Stimulated activated CD8-positive, alpha-beta memory T cell treated with anti-CD3 and anti-CD28 coated beads, Interleukin-12 subunit alpha, Interleukin-12 subunit beta, amount 100 ng/mL, for 24 hours (primary cell): ENCODE data around the gene UFD1.
A peak's percentile ranks its signal among the peaks of the same experiment; 100 is the strongest.
"Not testable (repeated sequence)": the region's sequence is repeated elsewhere in the genome, so short reads cannot be mapped to it uniquely, and the experiment has no call there.

Experiments
- DNase-seq: peaks from one replicate; pipeline ENCODE4 v3.0.0-alpha.2; 2020; ENCODE audit errors: extremely low read depth

The UFD1 gene

GRCh38 chr22:19448739-19449421 is 30.1 kb downstream of the UFD1 start:
- no peak for DNase-seq

GRCh38 chr22:19448076-19448607 is 30.9 kb downstream of the UFD1 start:
- no peak for DNase-seq

- DNase-seq = peak; percentile 58
Observed at GRCh38 chr22:19447330-19448075, 31.5 kb downstream of the UFD1 start, which contains the start of gene C22orf39. Gene C22orf39, minus strand, starts transcription at chr22:19447711. Its CDS starts 23 bp downstream, at chr22:19447688.

- DNase-seq = no peak
Observed at GRCh38 chr22:19446603-19447329, 32.2 kb downstream of the UFD1 start.

GRCh38 chr22:19445279-19445982 is 33.6 kb downstream of the UFD1 start:
- not testable (repeated sequence) for DNase-seq

- DNase-seq = no peak
Observed at GRCh38 chr22:19443544-19444211, 35.3 kb downstream of the UFD1 start.

- no peak for DNase-seq
Observed at GRCh38 chr22:19442166-19442565, 36.8 kb downstream of the UFD1 start.

- DNase-seq = no peak
Observed at GRCh38 chr22:19440411-19441195, 38.4 kb downstream of the UFD1 start.

GRCh38 chr22:19438298-19438697 is 40.7 kb downstream of the UFD1 start:
- DNase-seq = no peak

GRCh38 chr22:19436444-19437161 is 42.4 kb downstream of the UFD1 start:
- DNase-seq = not testable (repeated sequence)

- DNase-seq = no peak
Observed at GRCh38 chr22:19434829-19435580, 44.0 kb downstream of the UFD1 start.

GRCh38 chr22:19434401-19434800 is 44.6 kb downstream of the UFD1 start:
- DNase-seq = no peak

- peak; percentile 77 for DNase-seq
Observed at GRCh38 chr22:19432133-19432851, 46.7 kb downstream of the UFD1 start, which contains the start of gene MRPL40. Gene MRPL40, plus strand, starts transcription at chr22:19432545. Its CDS starts 10 bp downstream, at chr22:19432555.

- DNase-seq = peak; percentile 67
Observed at GRCh38 chr22:19431649-19432132, 47.3 kb downstream of the UFD1 start, which contains the start of gene HIRA. Gene HIRA, minus strand, starts transcription at chr22:19431733. Its CDS starts 257 bp downstream, at chr22:19431476.

GRCh38 chr22:19430890-19431541 is 48.0 kb downstream of the UFD1 start:
- no peak for DNase-seq

GRCh38 chr22:19429950-19430889 is 48.8 kb downstream of the UFD1 start:
- no peak for DNase-seq
